ENCODE measurements around the gene B3GNT4.
"Not testable (repeated sequence)": the region's sequence is repeated elsewhere in the genome, so short reads cannot be mapped to it uniquely, and the experiment has no call there.

B3GNT4 gene

DNA sequence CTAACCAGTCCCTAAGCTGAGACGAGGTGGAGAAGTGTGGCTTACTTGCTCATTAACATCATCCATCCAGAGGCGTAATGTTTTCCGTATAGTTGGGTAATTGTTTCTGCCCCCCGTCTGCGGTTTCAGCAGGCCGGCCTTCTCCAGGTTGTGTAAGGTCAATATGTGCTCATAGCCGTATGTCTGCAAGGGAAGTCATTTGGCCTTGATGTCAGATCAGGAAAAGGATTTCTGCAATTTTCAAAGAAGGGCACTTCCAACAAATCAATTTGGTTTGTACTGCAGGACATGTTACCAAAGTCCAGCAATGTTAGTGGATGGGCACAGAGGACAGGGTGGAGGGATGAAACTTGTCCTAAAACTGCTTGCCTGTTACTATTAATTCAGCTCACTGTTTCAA, 32.2 kb downstream of the B3GNT4 start:
- no peak overlapping the region for H3K4me3 ChIP-seq (ENCODE audit: low read length)
- H3K27ac ChIP-seq (ENCODE audit: low read depth, low read length), result no peak overlapping the region
- H3K4me1 ChIP-seq (ENCODE audit: control insufficient read depth, insufficient read depth, low read length), result no peaks in the 10 kb centered on the region
- no peaks in the 10 kb centered on the region for H3K27me3 ChIP-seq (ENCODE audit: control insufficient read depth, insufficient read depth, low read length)
- H3K36me3 ChIP-seq (ENCODE audit: control insufficient read depth, insufficient read depth, low read length), result peaks cover 17% of the 10 kb centered on the region
- no peak overlapping the region for H3K9ac ChIP-seq (ENCODE audit: low read length)

DNA sequence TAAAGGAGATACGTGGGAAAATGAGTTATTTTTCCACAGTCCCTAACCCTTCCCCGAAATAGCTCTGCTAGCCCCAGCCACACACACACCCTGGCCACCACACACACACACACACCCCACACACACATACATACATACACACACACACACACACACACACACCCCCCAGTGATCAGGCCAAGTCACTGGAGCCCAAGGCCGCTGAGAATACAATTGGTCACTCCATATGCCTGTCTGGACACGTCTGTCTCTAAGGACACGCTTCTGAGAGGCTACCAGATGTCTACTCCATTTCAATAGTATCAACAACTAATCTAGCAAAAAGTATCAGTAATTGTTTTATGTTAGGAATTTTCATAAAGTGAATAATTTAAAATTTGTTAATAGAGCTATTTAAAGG, 35.4 kb downstream of the B3GNT4 start:
- H3K36me3 ChIP-seq (ENCODE audit: control insufficient read depth, insufficient read depth, low read length), result peaks cover 15% of the 10 kb centered on the region
- H3K27ac ChIP-seq (ENCODE audit: low read depth, low read length), result no peak overlapping the region
- no peaks in the 10 kb centered on the region for H3K27me3 ChIP-seq (ENCODE audit: control insufficient read depth, insufficient read depth, low read length)
- no peak overlapping the region for H3K9ac ChIP-seq (ENCODE audit: low read length)
- no peak overlapping the region for H3K4me3 ChIP-seq (ENCODE audit: low read length)
- no peaks in the 10 kb centered on the region for H3K4me1 ChIP-seq (ENCODE audit: control insufficient read depth, insufficient read depth, low read length)

GRCh38 chr12:122243965-122244364, 40.5 kb downstream of the B3GNT4 start:
- Histone ChIP-seq H3K27ac (ENCODE audit: low read depth, low read length) (no peak overlapping the region), H3K9ac (ENCODE audit: low read length) (no peak overlapping the region), H3K4me3 (ENCODE audit: low read length) (no peak overlapping the region), H3K4me1 (ENCODE audit: control insufficient read depth, insufficient read depth, low read length) (no peaks in the 10 kb centered on the region), H3K36me3 (ENCODE audit: control insufficient read depth, insufficient read depth, low read length) (peaks cover 7% of the 10 kb centered on the region), H3K27me3 (ENCODE audit: control insufficient read depth, insufficient read depth, low read length) (no peaks in the 10 kb centered on the region)

DNA sequence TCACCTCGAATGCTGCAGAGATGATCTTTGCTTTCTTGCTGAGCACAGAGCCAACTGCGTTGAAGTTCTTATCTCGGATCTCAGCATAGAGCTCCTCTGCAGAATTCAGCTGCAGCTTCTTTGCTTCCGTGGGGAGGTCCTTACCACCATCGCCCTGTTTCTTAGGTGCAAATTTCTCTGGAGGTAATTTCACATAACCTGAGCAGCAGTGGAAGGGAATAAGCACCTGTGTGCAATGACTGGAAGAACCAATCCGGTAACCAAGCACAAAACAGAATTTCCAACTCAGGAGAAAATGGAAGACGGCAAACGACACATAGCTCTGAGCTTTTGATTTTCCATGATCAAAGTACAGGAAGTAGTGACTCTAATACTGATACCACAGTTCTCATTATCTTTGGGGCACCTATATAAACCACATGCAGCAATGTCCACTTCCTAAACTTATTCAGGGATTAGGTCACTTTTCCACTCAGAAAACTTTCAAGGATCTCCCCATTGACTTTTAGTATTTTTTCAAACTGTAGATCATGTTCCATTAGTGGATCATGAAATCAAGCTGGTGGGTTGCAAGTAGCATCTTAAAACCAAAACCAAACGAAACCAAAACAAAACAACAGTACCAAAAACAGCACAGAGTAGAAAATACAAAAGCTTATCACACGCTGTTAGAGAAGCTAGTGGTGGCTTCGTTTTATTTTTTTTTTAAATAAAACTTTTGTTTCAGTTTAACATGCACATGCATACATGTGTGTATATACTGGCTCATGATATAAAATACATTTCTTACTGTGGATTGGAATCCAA, 41.3 kb downstream of the B3GNT4 start:
- Histone ChIP-seq H3K36me3 (ENCODE audit: control insufficient read depth, insufficient read depth, low read length) (peaks cover 10% of the 10 kb centered on the region), H3K4me1 (ENCODE audit: control insufficient read depth, insufficient read depth, low read length) (no peaks in the 10 kb centered on the region), H3K27ac (ENCODE audit: low read depth, low read length) (no peak overlapping the region), H3K27me3 (ENCODE audit: control insufficient read depth, insufficient read depth, low read length) (no peaks in the 10 kb centered on the region), H3K4me3 (ENCODE audit: low read length) (no peak overlapping the region), H3K9ac (ENCODE audit: low read length) (no peak overlapping the region)

- Histone ChIP-seq H3K36me3 (ENCODE audit: control insufficient read depth, insufficient read depth, low read length) (peaks cover 8% of the 10 kb centered on the region), H3K27me3 (ENCODE audit: control insufficient read depth, insufficient read depth, low read length) (no peaks in the 10 kb centered on the region), H3K4me3 (ENCODE audit: low read length) (no peak overlapping the region), H3K4me1 (ENCODE audit: control insufficient read depth, insufficient read depth, low read length) (no peaks in the 10 kb centered on the region), H3K9ac (ENCODE audit: low read length) (no peak overlapping the region), H3K27ac (ENCODE audit: low read depth, low read length) (no peak overlapping the region)
Measured at GRCh38 chr12:122245553-122245952, 42.0 kb downstream of the B3GNT4 start.

GRCh38 chr12:122250047-122250446, 46.5 kb downstream of the B3GNT4 start:
- no peak overlapping the region for H3K4me3 ChIP-seq (ENCODE audit: low read length)
- no peaks in the 10 kb centered on the region for H3K4me1 ChIP-seq (ENCODE audit: control insufficient read depth, insufficient read depth, low read length)
- no peaks in the 10 kb centered on the region for H3K27me3 ChIP-seq (ENCODE audit: control insufficient read depth, insufficient read depth, low read length)
- H3K9ac ChIP-seq (ENCODE audit: low read length), result no peak overlapping the region
- H3K36me3 ChIP-seq (ENCODE audit: control insufficient read depth, insufficient read depth, low read length), result peaks cover 5% of the 10 kb centered on the region
- H3K27ac ChIP-seq (ENCODE audit: low read depth, low read length), result no peak overlapping the region

DNA sequence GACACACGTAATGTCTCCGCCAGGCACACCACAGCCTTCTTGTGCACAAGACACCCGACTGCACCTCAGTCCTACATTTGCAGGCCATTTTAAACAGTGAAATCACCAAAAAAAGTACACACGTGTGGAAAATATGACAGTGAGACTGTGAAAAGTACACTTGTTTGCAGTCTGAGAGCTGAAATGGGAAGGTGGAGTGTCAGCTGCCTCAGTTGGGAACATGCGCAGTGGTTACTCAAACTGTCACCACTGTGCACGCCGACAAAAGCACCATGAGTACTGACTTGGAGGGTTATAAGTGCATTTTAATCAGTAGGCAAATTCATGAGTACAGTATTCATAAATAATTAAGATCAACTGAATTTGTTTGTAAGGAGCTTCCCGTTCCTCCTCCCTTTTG, 47.0 kb downstream of the B3GNT4 start:
- no peak overlapping the region for H3K27ac ChIP-seq (ENCODE audit: low read depth, low read length)
- H3K4me3 ChIP-seq (ENCODE audit: low read length), result no peak overlapping the region
- no peak overlapping the region for H3K9ac ChIP-seq (ENCODE audit: low read length)
- H3K4me1 ChIP-seq (ENCODE audit: control insufficient read depth, insufficient read depth, low read length), result no peaks in the 10 kb centered on the region
- peaks cover 5% of the 10 kb centered on the region for H3K36me3 ChIP-seq (ENCODE audit: control insufficient read depth, insufficient read depth, low read length)
- no peaks in the 10 kb centered on the region for H3K27me3 ChIP-seq (ENCODE audit: control insufficient read depth, insufficient read depth, low read length)

DNA sequence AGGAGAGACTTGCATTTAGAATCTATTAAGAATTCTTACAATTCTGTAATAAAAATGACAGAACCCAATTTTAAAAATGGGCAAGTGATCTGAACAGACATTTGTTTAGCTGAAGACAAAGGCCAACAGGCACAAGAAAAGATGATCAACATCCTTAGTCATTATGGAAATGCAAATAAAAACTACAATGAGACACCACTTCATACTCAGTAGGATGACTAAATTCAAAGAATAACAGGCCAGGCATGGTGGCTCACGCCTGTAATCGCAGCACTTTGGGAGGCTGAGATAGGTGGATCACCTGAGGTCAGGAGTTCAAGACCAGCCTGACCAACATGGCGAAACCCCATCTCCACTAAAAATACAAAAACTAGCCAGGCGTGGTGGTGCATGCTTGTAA, 55.0 kb downstream of the B3GNT4 start:
- not testable (repeated sequence) for H3K36me3 ChIP-seq (ENCODE audit: control insufficient read depth, insufficient read depth, low read length); H3K4me3 ChIP-seq (ENCODE audit: low read length); H3K4me1 ChIP-seq (ENCODE audit: control insufficient read depth, insufficient read depth, low read length); H3K9ac ChIP-seq (ENCODE audit: low read length); H3K27ac ChIP-seq (ENCODE audit: low read depth, low read length); H3K27me3 ChIP-seq (ENCODE audit: control insufficient read depth, insufficient read depth, low read length)

Measured in rectal smooth muscle tissue (tissue), 1 donor.